GM21423 (cell line): ENCODE data around the gene MEDAG.
"Not testable (repeated sequence)": the region's sequence is repeated elsewhere in the genome, so short reads cannot be mapped to it uniquely, and the experiment has no call there.

ENCODE experiments used
- ATAC-seq: cut with Tn5 transposase; IDR thresholded peaks from one replicate; pipeline ENCODE4 v1.9.1; 2021; ENCODE audit warnings: mild to moderate bottlenecking, moderate library complexity; ENCODE audit not compliant: unreplicated experiment

The MEDAG gene

DNA sequence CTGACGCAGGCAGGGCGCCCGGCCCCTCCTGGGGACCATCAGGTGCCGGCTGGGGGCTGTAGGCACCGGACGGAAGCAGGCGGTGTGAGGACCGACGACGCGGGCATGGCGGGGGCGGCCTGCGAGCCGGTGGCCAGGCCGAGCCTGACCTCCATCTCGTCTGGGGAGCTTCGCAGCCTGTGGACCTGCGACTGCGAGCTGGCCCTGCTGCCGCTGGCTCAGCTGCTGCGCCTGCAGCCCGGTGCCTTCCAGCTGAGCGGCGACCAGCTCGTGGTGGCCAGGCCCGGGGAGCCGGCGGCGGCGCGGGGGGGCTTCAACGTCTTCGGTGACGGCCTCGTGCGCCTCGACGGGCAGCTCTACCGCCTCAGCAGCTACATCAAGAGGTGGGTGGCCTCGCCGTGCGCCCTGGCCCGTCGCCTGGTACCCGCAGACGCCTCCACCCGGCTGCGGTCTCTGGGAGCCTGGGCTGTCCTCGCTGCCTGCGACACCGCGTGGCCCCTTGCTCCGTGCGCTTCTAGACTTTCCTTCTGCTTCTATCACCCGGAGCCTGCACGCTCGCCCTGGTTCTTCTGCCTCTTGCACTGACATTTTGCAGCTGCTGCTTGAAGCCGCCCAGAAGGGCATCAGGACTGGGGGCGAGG, 460 bp downstream of the MEDAG start:
- no peak for ATAC-seq

DNA sequence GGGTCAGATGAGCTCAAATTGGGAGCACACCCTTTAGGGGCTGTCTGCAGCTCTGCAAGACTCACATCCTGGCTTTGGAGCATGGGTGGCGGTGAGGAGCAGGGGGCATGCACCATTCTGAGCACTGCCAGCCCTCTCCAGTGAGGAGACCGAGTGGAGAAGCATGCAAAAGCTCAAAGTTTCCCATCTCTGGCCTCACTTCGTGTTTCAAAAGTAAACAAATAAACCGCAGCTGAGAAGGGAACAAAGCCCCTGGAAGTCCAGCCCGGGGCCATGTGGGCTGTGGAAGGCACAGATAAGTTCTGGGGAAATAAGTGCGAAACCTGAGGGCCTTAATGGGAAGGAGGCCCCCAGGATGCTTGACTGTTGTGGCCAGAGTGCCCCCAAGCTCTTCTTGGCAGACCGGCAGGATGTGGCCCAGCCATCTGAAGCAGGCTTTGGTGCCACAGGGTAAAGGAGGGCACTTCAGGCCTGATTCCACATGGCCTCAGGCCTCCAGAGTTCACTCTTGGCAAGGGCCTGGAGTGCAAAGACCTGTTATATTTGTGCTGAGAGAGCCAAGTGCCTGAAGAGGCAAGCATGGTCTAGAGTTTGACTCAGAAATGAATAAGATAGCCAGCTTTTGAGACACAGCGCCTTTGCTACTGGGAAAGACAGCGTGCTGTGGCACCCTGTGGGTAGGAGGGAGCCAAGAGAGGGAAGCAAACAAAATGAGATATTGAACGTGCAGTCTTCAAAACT, 1.2 kb downstream of the MEDAG start:
- ATAC-seq = no peak

DNA sequence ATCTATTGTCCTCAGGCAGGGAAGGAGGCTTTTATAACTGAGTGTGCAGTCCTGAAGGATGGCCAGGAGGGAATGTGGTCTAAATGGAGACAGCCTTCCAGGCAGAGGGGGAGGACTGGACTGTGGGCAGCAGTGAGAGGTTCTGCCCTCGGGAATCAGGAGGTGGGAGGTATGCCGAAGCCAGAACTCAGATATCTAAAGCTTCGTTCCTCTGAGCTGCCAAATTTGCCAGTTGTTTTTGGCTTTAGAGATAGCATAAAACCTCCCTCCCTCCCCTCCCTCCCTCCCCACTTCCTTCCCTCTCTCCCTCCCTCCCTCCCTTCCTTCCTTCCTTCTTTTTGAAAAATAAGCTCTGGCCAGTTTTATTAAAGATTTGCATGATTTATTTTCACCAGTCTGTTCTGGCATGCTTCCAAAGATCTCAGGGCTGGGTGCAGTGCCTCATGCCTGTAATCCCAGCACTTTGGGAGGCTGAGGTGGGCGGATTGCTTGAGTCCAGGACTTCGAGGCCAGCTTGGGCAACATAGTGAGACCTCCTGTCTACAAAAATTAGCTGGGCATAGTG, 2.4 kb downstream of the MEDAG start:
- no peak for ATAC-seq

DNA sequence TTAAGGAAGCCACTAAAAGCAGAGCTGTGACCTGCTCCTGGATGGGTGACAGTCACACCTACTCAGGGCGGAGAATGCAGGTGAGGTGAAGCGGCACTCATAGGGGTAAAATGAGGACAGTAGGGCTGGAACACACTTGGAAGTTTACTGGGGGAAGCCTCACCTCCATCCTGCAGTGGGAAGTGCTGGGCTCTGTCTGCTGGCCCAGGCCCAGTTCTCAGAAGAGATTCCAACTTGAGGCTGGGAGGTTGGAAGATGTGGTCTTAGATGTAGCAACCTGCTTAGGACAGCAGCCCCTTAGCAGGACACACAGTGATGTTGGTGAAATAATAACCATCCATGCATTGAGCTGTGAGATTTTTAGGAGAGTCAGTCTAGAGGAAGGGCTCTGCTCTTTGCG, 4.6 kb downstream of the MEDAG start:
- no peak for ATAC-seq

DNA sequence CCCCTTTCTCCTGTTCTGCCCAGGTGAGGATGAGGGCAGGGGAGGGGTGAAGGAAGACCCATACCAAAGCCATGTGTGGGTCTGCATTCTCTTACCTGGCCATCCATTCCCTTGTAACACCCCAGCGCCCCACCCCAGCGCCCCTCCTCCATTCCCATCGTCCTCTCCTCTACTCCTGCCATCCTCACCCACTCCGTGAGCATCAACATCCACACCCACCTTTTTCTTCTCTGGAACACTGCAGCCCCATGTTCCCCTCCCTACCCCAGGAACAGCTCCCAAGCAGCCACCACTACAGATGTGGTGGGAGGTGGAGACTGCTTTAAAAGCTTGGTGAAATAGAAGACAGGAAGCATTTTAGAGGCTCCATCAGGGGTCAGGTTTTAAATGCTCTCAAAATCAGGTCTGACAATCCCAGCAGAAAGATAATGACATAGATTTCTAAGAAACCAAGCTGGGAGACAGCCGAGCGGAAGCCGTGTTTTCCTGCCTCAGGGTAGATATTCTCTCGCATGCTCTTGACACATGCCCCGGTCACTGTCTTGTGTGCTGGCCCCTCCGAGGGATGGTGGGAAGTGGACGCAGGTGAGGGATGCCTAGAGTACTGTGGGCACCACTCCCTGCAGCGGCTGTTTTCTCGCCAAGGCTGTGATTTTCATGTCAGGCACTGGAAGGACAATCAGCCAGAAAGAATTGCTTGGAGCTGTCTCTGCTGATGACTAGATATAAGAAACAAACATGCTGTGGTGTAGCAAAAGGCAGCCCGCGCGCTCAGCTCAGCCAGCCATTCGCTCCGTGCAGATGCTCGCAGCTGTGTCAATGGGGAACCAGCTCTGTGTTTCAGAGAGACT, 9.8 kb downstream of the MEDAG start:
- no peak for ATAC-seq

DNA sequence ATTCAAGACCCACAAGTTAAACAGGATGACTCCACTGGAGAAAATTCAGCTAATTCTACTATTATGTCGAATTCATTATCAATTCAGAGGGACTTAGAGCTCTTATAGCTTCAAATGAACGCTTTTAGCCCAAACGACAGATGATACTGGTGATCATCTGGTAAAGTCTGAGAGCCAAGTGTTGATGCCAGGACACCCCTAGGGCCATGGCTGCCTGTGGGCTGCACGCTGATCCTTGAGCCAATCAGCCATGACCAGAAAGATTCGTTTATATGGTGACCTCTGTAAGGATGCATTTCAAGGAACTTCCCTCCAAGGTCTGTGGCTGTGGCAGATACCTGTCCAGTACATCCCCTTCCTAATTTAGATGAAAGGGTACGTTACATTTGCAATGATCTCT, 10.9 kb downstream of the MEDAG start:
- ATAC-seq = no peak

DNA sequence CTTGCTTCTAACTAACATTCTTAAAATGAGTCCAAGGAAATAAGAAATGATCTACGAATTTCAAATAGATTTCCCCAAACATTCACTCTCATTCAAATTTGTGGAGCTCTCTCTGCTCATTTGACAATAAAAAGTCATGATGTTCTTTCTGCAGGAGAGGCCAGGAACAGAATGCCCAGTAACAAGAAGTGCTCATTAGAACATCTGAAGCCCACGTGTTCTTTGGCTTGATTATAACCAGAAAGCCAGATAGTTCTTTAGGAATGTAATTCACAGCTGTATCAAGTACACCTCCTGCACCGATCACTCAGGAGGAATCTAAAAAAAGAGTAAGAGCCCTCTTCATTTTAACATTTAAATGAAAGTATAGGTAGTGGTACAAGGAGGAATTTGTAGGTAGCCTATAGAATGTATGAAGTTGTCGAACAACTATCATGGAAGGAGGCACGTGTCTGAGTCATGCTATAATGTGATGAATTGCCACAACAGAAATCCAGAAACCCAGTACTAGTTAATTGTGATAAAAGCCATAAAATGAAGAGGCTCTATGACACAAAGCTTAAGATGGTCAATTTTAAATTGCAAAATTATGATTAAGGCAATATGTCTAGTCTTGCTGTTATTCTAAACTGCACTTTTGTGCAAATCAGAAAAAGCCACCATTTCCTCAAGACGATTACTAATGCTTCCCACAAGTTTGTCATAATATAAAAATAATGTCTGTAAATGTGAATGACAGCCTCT, 12.8 kb downstream of the MEDAG start:
- ATAC-seq = no peak

DNA sequence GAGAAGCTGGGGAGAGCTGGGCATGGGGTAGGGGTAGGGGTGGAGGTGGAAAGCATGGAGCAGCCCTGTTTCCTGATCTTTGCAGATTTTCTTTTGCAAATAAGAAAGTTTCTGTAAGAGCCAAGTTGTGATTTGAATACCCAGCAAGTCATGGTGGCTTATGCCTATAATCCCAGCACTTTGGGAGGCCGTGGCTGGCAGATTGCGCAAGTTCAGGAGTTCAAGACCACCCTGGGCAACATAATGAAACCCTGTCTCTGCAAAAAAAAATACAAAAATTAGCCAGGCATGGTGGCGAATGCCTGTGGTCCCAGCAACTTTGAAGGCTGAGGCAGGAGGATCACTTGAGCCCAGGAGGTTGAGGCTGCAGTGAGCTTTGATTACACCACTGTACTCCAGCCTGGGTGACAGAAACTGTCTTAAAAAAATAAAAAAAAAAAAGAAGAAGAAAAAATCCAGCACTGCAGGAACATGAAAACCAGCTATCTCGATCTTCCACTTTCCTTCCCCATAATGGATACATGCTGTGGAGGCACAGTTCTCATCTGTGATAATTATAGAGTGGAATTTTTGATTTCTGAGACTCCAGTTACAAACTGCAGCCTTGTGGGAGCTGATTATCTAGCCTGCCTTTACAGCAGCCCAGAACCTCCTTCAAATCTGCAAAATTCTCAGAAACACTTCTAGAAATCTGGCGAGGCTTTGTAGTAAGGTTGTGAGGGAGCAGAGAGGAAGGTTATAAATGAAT, 14.3 kb downstream of the MEDAG start:
- no peak for ATAC-seq

DNA sequence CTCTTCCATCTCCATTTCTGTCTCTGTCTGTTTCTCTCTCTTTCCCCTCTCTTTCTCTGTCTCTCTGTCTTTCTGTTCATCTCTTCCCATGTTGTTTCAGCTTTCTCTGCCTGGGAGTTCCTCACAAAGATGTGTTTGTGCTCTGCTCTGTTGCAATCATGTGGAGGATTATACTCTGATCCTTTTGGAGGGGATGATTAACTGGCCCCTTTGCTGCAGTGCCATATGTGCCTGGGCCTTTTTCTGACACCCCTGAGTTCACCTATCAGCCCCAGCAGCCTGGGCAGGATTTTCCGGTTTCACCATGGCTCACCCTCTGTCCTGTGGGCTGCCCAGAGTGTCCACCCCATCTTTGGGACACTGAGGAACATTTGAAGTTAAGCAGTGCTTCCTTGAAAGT, 17.3 kb downstream of the MEDAG start:
- ATAC-seq = no peak

DNA sequence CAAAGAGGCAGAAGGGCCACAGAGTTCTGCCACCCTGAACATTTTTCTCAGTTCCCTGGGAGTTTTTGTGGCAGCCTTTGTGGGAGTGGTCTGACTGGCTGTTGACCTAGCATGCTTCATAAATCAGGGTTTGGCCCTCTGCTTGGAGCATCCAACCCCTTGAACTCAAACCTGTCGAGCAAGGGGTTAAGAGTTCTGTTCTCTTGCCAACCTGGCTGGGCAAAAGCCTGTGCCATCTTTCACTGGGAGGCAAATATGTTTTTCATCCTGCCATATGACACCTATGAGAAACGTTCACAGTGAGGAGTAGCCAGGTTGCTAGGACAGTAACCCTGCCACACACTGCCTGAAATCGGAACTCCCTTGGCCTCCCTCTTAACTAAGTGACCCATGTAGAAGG, 18.6 kb downstream of the MEDAG start:
- ATAC-seq = no peak

DNA sequence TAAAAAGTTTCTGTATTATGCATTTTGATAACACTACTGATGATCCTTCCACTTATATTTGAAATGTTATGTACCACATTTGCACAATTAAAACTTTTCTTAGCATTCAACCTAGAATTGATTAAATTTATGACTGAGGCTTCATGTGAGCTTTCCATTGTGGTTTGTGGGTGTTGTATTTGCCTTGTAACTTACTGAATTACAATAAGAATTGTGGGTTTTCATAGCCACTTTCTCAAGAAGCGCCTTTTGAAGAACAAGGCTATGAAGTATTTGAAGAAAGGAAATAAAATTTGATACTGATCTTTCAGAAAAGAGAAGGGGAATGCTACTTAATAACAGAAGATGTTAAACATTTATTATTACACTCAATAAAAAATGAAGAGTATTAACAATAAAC, 19.4 kb downstream of the MEDAG start:
- no peak for ATAC-seq

DNA sequence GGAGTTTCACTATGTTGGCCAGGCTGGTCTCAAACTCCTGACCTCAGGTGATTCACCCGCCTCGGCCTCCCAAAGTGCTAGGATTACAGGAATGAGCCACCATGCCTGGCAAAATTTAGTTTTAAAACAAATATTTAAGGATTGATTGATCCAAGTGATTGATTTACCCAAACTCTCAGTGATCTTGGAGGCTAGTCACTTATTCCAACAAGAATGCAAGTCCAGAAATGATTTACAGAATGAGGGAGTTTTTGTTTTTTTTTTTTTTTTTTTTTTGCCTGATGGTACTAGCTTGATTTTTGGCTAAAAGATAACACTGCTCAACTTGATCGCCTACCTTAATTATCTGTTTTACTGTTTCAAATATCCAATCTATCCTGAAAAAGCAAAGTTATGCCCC, 20.7 kb downstream of the MEDAG start:
- no peak for ATAC-seq

DNA sequence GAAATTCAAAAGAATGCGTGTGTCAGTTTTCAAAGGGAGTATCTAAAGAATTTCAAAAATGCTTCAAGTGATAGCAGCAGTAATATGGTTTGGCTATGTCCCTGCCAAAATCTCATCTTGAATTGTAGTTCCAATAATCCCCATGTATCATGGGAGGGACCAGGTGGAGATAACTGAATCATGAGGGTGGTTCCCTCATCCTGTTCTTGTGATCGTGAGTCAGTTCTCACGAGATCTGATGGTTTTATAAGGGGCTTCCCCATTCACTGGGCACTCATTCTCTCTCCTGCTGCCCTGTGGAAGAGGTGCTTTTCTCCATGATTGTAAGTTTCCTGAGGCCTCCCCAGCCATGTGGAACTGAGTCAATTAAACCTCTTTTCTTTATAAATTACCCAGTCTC, 21.1 kb downstream of the MEDAG start:
- ATAC-seq = not testable (repeated sequence)

DNA sequence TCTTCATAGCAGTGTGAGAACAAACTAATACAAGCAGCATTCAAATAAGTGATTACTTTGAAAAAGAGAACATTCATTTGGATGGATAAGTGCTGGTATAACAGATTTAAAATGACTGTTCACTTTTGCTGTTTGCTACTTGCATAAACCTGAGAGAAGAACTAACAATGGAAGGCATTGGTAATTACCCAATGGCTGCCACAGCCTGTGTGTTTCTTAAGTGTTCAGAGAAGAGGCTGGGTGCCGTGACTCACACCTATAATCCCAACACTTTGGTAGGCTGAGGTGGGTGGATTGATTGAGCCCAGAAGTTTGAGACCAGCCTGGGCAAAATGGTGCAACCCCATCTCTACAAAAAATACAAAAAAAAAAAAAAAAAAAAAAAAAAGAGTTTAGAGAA, 21.5 kb downstream of the MEDAG start:
- no peak for ATAC-seq

DNA sequence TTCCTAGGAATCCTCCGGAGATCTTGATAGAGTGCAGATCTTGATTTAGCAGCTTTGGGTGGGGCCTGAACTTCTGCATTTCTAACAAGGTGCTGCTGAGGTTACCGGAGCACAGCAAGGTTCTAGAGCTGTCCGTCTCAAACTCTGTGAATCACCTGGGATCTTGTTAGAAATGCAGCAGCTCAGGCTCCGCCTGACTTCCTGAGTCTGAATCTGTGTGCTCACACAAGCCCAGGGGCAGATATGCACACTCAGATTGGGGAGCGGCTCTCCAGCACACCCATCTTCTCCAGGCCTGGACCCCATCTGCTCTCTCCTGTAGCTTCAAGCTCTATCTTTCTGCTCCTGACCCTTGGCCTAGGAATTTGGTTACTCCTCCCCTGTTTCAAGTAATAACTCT, 22.9 kb downstream of the MEDAG start:
- ATAC-seq = no peak

DNA sequence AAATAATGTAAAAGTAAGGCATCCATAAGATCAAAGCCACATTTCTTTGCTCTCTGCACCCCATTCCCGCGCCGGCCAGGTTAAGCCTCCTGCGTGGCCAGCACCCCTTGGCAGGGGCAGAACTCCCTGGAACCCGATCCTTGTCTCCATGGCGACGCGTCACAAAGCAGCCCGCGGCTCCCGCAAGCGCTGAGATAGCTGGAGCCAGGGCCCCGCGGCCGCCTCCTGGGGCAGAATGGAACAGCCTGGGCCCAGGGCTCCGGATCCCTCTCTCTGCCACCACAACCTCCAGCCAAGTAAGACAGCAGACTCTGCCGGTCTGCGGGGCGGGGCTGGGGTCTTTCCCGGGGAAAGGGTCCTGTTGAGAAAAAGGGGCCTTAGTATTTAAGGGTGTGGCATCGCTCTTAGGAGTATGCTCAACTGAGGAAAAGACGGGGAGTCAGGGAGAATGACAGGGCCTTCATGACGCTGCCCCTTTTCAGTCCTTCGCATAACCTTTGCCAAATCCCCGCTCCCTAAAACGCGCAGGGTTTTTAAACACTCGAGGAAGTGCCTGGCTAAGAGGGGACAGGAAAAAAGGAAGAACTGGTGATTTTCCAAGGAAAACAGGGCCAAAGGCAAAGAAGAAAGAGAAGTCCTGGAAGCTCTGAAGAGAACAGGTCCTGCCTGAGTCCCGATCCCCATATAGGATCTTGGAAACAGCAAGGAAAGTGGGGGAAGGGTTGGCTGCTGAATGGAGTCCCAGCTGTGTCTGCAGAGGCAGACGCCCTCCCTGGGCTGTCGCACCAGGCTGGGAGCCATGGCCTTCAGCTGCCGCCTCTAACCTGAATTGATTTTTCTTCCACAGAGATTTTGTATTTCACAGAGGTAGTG, 26.6 kb downstream of the MEDAG start, which contains the start of gene TEX26:
TSS of gene TEX26 (plus strand) at position 176 of the 873 bp plus-strand sequence. CDS start at position 236, 60 bp downstream.
- no peak for ATAC-seq

DNA sequence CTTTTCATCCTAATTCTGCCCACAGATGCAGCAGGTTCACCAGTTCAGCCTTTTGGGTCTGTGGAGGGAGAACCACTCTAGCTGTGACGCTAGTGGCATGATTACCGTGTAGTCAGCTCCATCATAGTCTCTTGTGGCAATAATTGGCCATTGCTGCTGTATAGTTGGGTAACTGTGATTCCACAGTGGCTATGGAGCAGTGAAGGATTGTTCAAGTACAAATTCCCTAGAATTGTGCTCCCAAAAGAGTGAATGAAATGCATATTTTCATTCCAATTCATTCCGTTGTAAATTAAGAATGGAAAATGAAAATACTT, 27.2 kb downstream of the MEDAG start:
- ATAC-seq = no peak

DNA sequence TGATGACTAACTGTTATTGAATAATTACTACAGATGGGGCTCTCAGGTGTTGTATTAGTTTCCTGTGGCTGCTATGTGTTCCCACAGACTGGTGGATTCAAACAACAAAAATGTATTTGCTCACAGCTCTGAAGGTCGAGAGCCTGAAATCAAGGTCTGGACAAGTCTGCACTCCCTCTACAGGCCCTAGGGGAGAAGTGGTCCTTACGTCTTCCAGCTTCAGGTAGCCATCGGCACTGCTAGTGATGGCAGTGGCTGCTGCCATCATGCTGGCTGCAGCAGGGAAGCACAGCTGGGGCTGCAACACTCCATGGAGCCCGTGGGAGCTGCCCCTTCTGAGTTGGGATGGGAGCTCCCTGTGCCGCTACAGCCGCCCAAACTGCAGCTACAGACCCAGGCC, 28.3 kb downstream of the MEDAG start:
- ATAC-seq = no peak

DNA sequence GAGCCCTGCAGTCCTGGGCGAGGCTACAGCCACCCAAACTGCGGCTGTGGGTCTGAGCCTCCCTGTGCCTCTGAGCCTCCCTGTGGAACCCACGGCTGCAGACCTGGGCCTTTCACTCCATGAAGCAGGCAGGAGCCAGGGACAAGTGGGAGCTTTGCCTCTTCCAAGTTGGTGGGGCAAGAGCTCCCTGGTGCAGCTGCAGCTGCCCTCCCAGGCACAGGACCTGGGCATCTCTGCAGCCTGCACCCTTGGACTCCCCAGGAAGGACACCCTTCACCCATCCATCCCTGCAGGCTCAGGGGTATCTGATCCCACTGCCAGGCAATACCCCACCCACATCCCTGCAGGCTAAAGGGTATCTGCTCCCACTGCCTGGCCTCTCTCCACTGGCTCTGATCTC, 28.7 kb downstream of the MEDAG start:
- no peak for ATAC-seq
